H9 (cell line): ENCODE data around the gene ASXL1. TPM values are rescaled to one million over a fixed set of nuclear protein-coding genes. Genes with fewer than 3 reads are reported as not detected.

Source experiments
- DNase-seq: peaks from one replicate; pipeline ENCODE4 v3.0.0-alpha.2; 2017
- H2AFZ ChIP-seq: one replicate; pipeline ENCODE4 v1.6.1; 2013; ENCODE audit warnings: mild to moderate bottlenecking, low read length, control low read depth, moderate library complexity
- H2AK5ac ChIP-seq: 2 replicates; pipeline ENCODE4 v1.6.1; 2013; ENCODE audit warnings: low read length, control low read depth, mixed read lengths; ENCODE audit not compliant: insufficient read length
- H2BK120ac ChIP-seq: one replicate; pipeline ENCODE4 v1.6.1; 2013; ENCODE audit warnings: low read depth, mild to moderate bottlenecking, low read length, control low read depth, inconsistent platforms; ENCODE audit not compliant: poor library complexity, severe bottlenecking
- H2BK12ac ChIP-seq: 2 replicates; pipeline ENCODE4 v1.6.1; 2013; ENCODE audit warnings: low read length, control low read depth, mixed read lengths, low read depth; ENCODE audit not compliant: insufficient read length
- H2BK15ac ChIP-seq: 2 replicates; pipeline ENCODE4 v1.6.1; 2013; ENCODE audit warnings: low read depth, low read length, control low read depth
- H2BK20ac ChIP-seq: one replicate; pipeline ENCODE4 v1.6.1; 2013; ENCODE audit warnings: low read depth, mild to moderate bottlenecking, low read length, control low read depth, inconsistent platforms; ENCODE audit not compliant: poor library complexity, severe bottlenecking
- H2BK5ac ChIP-seq: 2 replicates; pipeline ENCODE4 v1.6.1; 2013; ENCODE audit warnings: low read length, control low read depth, mixed read lengths; ENCODE audit not compliant: insufficient read length
- H3K14ac ChIP-seq: 2 replicates; pipeline ENCODE4 v1.6.1; 2013; ENCODE audit warnings: low read length, control low read depth; ENCODE audit not compliant: insufficient read depth
- H3K18ac ChIP-seq: 2 replicates; pipeline ENCODE4 v1.6.1; 2013; ENCODE audit warnings: low read depth, mild to moderate bottlenecking, mixed read lengths, low read length, control low read depth; ENCODE audit not compliant: insufficient read length
- H3K23ac ChIP-seq: 2 replicates; pipeline ENCODE4 v1.6.1; 2013; ENCODE audit warnings: low read length, control low read depth, mixed read lengths, low read depth; ENCODE audit not compliant: insufficient read length
- H3K23me2 ChIP-seq: 2 replicates; pipeline ENCODE4 v1.6.1; 2013; ENCODE audit warnings: low read depth, mild to moderate bottlenecking, mixed read lengths, low read length, control low read depth; ENCODE audit not compliant: insufficient read length, poor library complexity, severe bottlenecking
- H3K27ac ChIP-seq: 2 replicates; pipeline ENCODE4 v1.5.1; 2013; ENCODE audit warnings: low read length, control low read depth, mixed read lengths, low read depth; ENCODE audit not compliant: insufficient read length
- H3K27me3 ChIP-seq: 2 replicates; pipeline ENCODE4 v1.6.1; 2013; ENCODE audit warnings: low read length, control low read depth, inconsistent platforms; ENCODE audit not compliant: insufficient read depth
- H3K4ac ChIP-seq: 2 replicates; pipeline ENCODE4 v1.6.1; 2013; ENCODE audit warnings: low read depth, mild to moderate bottlenecking, control low read depth, inconsistent platforms, low read length, moderate library complexity
- H3K4me1 ChIP-seq: 2 replicates; pipeline ENCODE4 v1.6.1; 2013; ENCODE audit warnings: low read length, control low read depth, inconsistent platforms; ENCODE audit not compliant: insufficient read depth
- H3K4me2 ChIP-seq: 2 replicates; pipeline ENCODE4 v1.6.1; 2013; ENCODE audit warnings: low read length, control low read depth, mixed read lengths; ENCODE audit not compliant: insufficient read length, insufficient read depth
- H3K56ac ChIP-seq: 2 replicates; pipeline ENCODE4 v1.6.1; 2013; ENCODE audit warnings: low read depth, mild to moderate bottlenecking, mixed read lengths, low read length, control low read depth; ENCODE audit not compliant: insufficient read length
- H3K79me1 ChIP-seq: 2 replicates; pipeline ENCODE4 v1.6.1; 2013; ENCODE audit warnings: low read depth, mild to moderate bottlenecking, moderate library complexity, low read length, control low read depth, inconsistent platforms; ENCODE audit not compliant: insufficient read depth, poor library complexity, severe bottlenecking
- H3K79me2 ChIP-seq: 2 replicates; pipeline ENCODE4 v1.6.1; 2013; ENCODE audit warnings: low read length, control low read depth, inconsistent platforms; ENCODE audit not compliant: insufficient read depth
- H3K9ac ChIP-seq: 2 replicates; pipeline ENCODE4 v1.6.1; 2013; ENCODE audit warnings: low read length, control low read depth, mixed read lengths; ENCODE audit not compliant: insufficient read length; ENCODE audit errors: extremely low read depth
- H3K9me3 ChIP-seq: one replicate; pipeline ENCODE4 v1.6.1; 2013; ENCODE audit warnings: low read depth, low read length, inconsistent platforms; ENCODE audit not compliant: control insufficient read depth
- H3T11ph ChIP-seq: one replicate; pipeline ENCODE4 v1.6.1; 2013; ENCODE audit warnings: mild to moderate bottlenecking, low read length, control low read depth, inconsistent platforms
- H4K20me1 ChIP-seq: one replicate; pipeline ENCODE4 v1.6.1; 2013; ENCODE audit not compliant: control insufficient read depth, insufficient read length, insufficient read depth
- H4K5ac ChIP-seq: 2 replicates; pipeline ENCODE4 v1.6.1; 2013; ENCODE audit warnings: low read depth, mild to moderate bottlenecking, mixed read lengths, low read length, control low read depth; ENCODE audit not compliant: insufficient read length
- H4K8ac ChIP-seq: replicated peaks from 2 replicates; pipeline ENCODE4 v1.6.1; 2013; ENCODE audit warnings: low read length, control low read depth, mixed read lengths, low read depth; ENCODE audit not compliant: insufficient read length
- H4K91ac ChIP-seq: 2 replicates; pipeline ENCODE4 v1.6.1; 2013; ENCODE audit warnings: low read depth, mild to moderate bottlenecking, moderate library complexity, mixed read lengths, low read length, control low read depth; ENCODE audit not compliant: insufficient read length
- H3K27ac Mint-ChIP-seq, 3 experiments: 2 replicates in 2 of 3; 3 replicates in 1 of 3; pipeline ENCODE4 v1.8.0; 2020 to 2021; ENCODE audit warnings: mixed read lengths in 3 of 3, mild to moderate bottlenecking in 1 of 3, moderate library complexity in 1 of 3
- H3K27me3 Mint-ChIP-seq: 2 replicates; pipeline ENCODE4 v1.8.0; 2021; ENCODE audit warnings: low read depth, mild to moderate bottlenecking, moderate library complexity, mixed read lengths
- H3K36me3 Mint-ChIP-seq, 3 experiments: 2 replicates in 2 of 3; 3 replicates in 1 of 3; pipeline ENCODE4 v1.8.0; 2020 to 2021; ENCODE audit warnings: low read depth in 3 of 3, mixed read lengths in 3 of 3; ENCODE audit not compliant: insufficient read depth in 1 of 3
- H3K4me1 Mint-ChIP-seq, 2 experiments: 2 replicates each; pipeline ENCODE4 v1.8.0; 2020; ENCODE audit warnings: mixed read lengths in 2 of 2
- H3K4me3 Mint-ChIP-seq, 2 experiments: 2 replicates in 1 of 2; 3 replicates in 1 of 2; pipeline ENCODE4 v1.8.0; 2020 to 2021; ENCODE audit warnings: mild to moderate bottlenecking in 2 of 2, mixed read lengths in 2 of 2, moderate library complexity in 1 of 2
- H3K9me3 Mint-ChIP-seq, 2 experiments: 2 replicates in 1 of 2; 3 replicates in 1 of 2; pipeline ENCODE4 v1.8.0; 2020; ENCODE audit warnings: mild to moderate bottlenecking in 2 of 2, mixed read lengths in 2 of 2, moderate library complexity in 1 of 2
- CTCF ChIP-seq: fragments of 200-600 bp; sonication (generic); conservative IDR thresholded peaks from 3 replicates; pipeline ENCODE4 v1.8.0; 2021; ENCODE audit warnings: antibody characterized with exemption, mild to moderate bottlenecking
- WGBS: extraction: QIAGEN DNeasy Blood & Tissue Kit; methylation state at CpG from one replicate; pipeline ENCODE4 v1.1.7; 2013; ENCODE audit warnings: missing lambda C conversion rate, low lambda C conversion rate, mixed read lengths; ENCODE audit not compliant: insufficient read length; ENCODE audit errors: extremely low coverage; 5-methylcytosine and 5-hydroxymethylcytosine counted together
- total RNA-seq: library from RNA; stranded (reverse); gene quantifications from 2 replicates; pipeline ENCODE4 v1.2.1, GENCODE V29; 2021

The ASXL1 gene
- total RNA-seq, 1 experiment from 2014 or later: 39.5 TPM

GRCh38 chr20:32461836-32462600 lies 103.9 kb downstream of the ASXL1 start:
- Histone ChIP-seq H3K18ac (no peak overlapping the region), H3K23me2 (peaks cover 4% of the 10 kb centered on the region), H2AFZ (no peak overlapping the region), H2BK120ac (no peak overlapping the region), H2BK15ac (no peak overlapping the region), H3K4me1 (no peaks in the 10 kb centered on the region), H4K20me1 (peaks cover 4% of the 10 kb centered on the region), H3K27me3 (no peaks in the 10 kb centered on the region), H2BK5ac (no peak overlapping the region), H3K14ac (no peak overlapping the region), H4K91ac (no peak overlapping the region), H3K79me1 (no peaks in the 10 kb centered on the region), H3K4me2 (no peak overlapping the region), H4K8ac (no peak overlapping the region), H3K4ac (no peak overlapping the region), H3K9ac (no peak overlapping the region), H2BK20ac (no peak overlapping the region), H2BK12ac (no peak overlapping the region), H4K5ac (no peak overlapping the region), H3K56ac (no peak overlapping the region), H3K23ac (no peak overlapping the region), H3K9me3 (no peaks in the 10 kb centered on the region), H3K79me2 (no peaks in the 10 kb centered on the region), H3K27ac (no peak overlapping the region), H2AK5ac (no peak overlapping the region), H3T11ph (no peak overlapping the region)
- TF ChIP-seq CTCF: no peak
- DNase-seq: no peak
- H3K4me3 Mint-ChIP-seq: no peak overlapping the region
- no peaks in the 10 kb centered on the region for H3K27me3 Mint-ChIP-seq
- peak overlapping the region; percentile 36 to 89 (median 64); a peak in 4 of 7 replicates for H3K27ac Mint-ChIP-seq
- no CpG with 5 or more reads among the region's 17 CpGs for WGBS
- H3K4me1 Mint-ChIP-seq: peaks cover 35 to 39% of the 10 kb centered on the region in 2 experiments
- H3K36me3 Mint-ChIP-seq: peaks cover 0 to 10% (median 2%) of the 10 kb centered on the region in 3 experiments; a peak in 6 of 7 replicates
- H3K9me3 Mint-ChIP-seq: no peaks in the 10 kb centered on the region
